Keratinocyte (primary cell): ENCODE data around the gene CXCL16. TPM values are rescaled to one million over a fixed set of nuclear protein-coding genes. Genes with fewer than 3 reads are reported as not detected.

Source experiments
- DNase-seq: peaks from one replicate; pipeline ENCODE4 v3.0.0-alpha.2; 2011; ENCODE audit warnings: low read depth, missing footprints, low spot score
- FAIRE-seq: peaks from 2 replicates; lab custom pipeline; 2011; peaks lifted over from hg19 to GRCh38; lab: Jason Lieb, UNC
- H2AFZ ChIP-seq: 2 replicates; pipeline ENCODE4 v1.6.0; 2012; ENCODE audit warnings: low read length, control low read depth, inconsistent platforms; ENCODE audit not compliant: control insufficient read depth
- H3K27ac ChIP-seq: 2 replicates; pipeline ENCODE4 v1.5.1; 2011; ENCODE audit warnings: low read length; ENCODE audit not compliant: control insufficient read depth, insufficient read depth
- H3K27me3 ChIP-seq: 3 replicates; pipeline ENCODE4 v1.6.0; 2011; ENCODE audit warnings: low read length; ENCODE audit not compliant: control insufficient read depth, insufficient read depth; ENCODE audit errors: extremely low read depth
- H3K36me3 ChIP-seq, 2 experiments: 2 replicates in 1 of 2; 3 replicates in 1 of 2; pipeline ENCODE4 v1.5.1; 2011; ENCODE audit warnings: low read length in 2 of 2, mild to moderate bottlenecking in 1 of 2; ENCODE audit not compliant: control insufficient read depth in 2 of 2, insufficient read depth in 2 of 2; ENCODE audit errors: extremely low read depth in 1 of 2
- H3K4me1 ChIP-seq: 3 replicates; pipeline ENCODE4 v1.5.1; 2011; ENCODE audit warnings: low read length; ENCODE audit not compliant: control insufficient read depth, insufficient read depth; ENCODE audit errors: extremely low read depth
- H3K4me2 ChIP-seq: 3 replicates; pipeline ENCODE4 v1.6.0; 2011; ENCODE audit warnings: low read depth, low read length; ENCODE audit not compliant: control insufficient read depth, insufficient read depth; ENCODE audit errors: extremely low read depth
- H3K4me3 ChIP-seq, 3 experiments: fragments of 200-600 bp in 1 of 3; sonication (generic) in 1 of 3; 2 replicates in 2 of 3; 3 replicates in 1 of 3; pipeline ENCODE4 v1.5.1; 2011 to 2016; ENCODE audit warnings: low read length in 3 of 3, mild to moderate bottlenecking in 3 of 3, control low read depth in 2 of 3, inconsistent platforms in 1 of 3, low read depth in 1 of 3, mixed read lengths in 1 of 3, mixed run types in 1 of 3, moderate library complexity in 1 of 3; ENCODE audit not compliant: control insufficient read depth in 2 of 3, insufficient read depth in 2 of 3; ENCODE audit errors: extremely low read depth in 1 of 3
- H3K79me2 ChIP-seq: 2 replicates; pipeline ENCODE4 v1.6.0; 2012; ENCODE audit warnings: low read length; ENCODE audit not compliant: control insufficient read depth, insufficient read depth
- H3K9ac ChIP-seq: 3 replicates; pipeline ENCODE4 v1.6.0; 2011; ENCODE audit warnings: low read length; ENCODE audit not compliant: control insufficient read depth, insufficient read depth; ENCODE audit errors: extremely low read depth
- H3K9me1 ChIP-seq: 3 replicates; pipeline ENCODE4 v1.6.0; 2011; ENCODE audit warnings: low read length; ENCODE audit not compliant: control insufficient read depth, insufficient read depth; ENCODE audit errors: extremely low read depth
- H3K9me3 ChIP-seq: 2 replicates; pipeline ENCODE4 v1.5.1; 2012; ENCODE audit warnings: low read depth, low read length; ENCODE audit not compliant: control insufficient read depth
- H4K20me1 ChIP-seq: 3 replicates; pipeline ENCODE4 v1.6.0; 2011; ENCODE audit warnings: low read length; ENCODE audit not compliant: control insufficient read depth, insufficient read depth; ENCODE audit errors: extremely low read depth
- EZH2 ChIP-seq: IDR thresholded peaks from one replicate; pipeline ENCODE4 v1.6.1; 2012; ENCODE audit warnings: inconsistent platforms, mild to moderate bottlenecking, low read length, moderate library complexity
- dilution Hi-C: fragments of 300-500 bp; cut with MboI; formaldehyde crosslinking; loops from one replicate; pipeline ENCODE4 v1.7.0; 2020; ENCODE audit warnings: low sequenced_read_pairs; ENCODE audit not compliant: extremely low pct_ligation_motif_present
- polyA plus RNA-seq, 5 experiments: library from polyadenylated mRNA; depleted of rRNA in 3 of 5; stranded (reverse) in 3 of 5; stranded (forward) in 1 of 5; unstranded in 1 of 5; fragments of >200 nt; gene quantifications; 1 replicate in 1 of 5; 2 replicates in 3 of 5; 3 replicates in 1 of 5; pipeline versions ENCODE4 v1.2.1 to v1.2.3, GENCODE V29; 2011 to 2012; ENCODE audit warnings: missing spikeins in 2 of 5, low read depth in 1 of 5, low replicate concordance in 1 of 5
- TF ChIP-seq, protein P1 (sequence below), 3 experiments: IDR thresholded peaks in 1 of 3; conservative IDR thresholded peaks in 1 of 3; optimal IDR thresholded peaks in 1 of 3; 2 replicates in 2 of 3; 3 replicates in 1 of 3; pipeline versions ENCODE3 to v1.5.1; 2011; ENCODE audit warnings: low read length in 3 of 3, mild to moderate bottlenecking in 3 of 3, moderate library complexity in 2 of 3, control low read depth in 1 of 3, inconsistent platforms in 1 of 3; ENCODE audit not compliant: insufficient read depth in 2 of 3; ENCODE audit errors: extremely low read depth in 1 of 3

CXCL16 gene
- polyA plus RNA-seq, 1 donor (not counting 4 experiments of a cell fraction or from before 2014, with no cell fraction given) = 12.8 TPM

DNA sequence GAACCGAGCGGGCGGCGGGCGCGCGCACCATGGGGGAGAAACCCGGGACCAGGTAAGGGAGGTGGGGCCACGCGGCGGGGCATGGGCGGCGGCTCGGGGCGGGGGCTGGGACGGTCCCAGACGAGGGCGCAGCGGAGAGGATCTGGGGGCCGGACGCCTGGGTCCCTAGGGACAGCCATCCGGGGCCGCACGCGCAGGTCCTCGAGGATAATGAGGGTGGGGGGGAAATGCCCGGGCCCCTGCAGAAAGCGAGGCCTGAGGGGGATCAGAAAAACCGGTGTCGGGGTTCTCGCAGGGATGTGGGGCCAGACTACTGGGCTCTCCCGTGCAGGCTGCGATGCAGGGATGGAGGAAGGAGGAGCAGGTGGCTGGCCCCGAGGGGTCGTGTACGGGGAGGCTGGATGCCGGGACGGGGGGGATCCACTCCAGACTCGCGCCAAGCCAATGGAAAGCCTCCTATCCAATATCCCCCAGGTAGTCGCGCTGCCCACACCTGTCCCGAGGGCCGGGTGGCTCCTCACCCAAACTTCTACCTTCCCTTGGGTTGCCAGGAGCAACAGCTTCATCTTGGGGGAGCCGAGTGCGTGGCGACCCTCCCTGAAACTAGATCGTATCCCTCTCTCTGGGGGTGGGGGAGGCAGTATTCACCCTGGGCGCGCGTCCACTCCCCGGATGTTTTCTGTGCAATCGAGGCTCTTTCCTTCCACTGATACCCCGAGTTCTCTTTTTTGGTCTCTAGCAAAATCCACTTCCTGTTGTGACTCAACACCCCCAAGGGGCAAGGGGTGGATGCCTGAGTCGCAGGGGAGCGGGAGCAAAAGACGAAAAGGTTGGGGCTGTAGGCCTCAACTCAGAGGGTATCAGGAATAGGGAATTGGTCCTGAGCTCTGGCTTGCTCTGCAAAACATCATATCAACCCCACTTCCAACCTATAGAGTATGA, 28.8 kb downstream of the CXCL16 start:
- Histone ChIP-seq H3K36me3 (no peaks in the 10 kb centered on the region), H3K27me3 (no peaks in the 10 kb centered on the region), H2AFZ (peak overlapping the region; percentile 39), H3K4me2 (peak overlapping the region; percentile 72), H4K20me1 (no peaks in the 10 kb centered on the region), H3K9me3 (no peaks in the 10 kb centered on the region), H3K9ac (peak overlapping the region; percentile 67), H3K4me3 (peak overlapping the region; percentile 58 to 78 (median 70)), H3K4me1 (peaks cover 9% of the 10 kb centered on the region), H3K79me2 (no peaks in the 10 kb centered on the region), H3K9me1 (no peaks in the 10 kb centered on the region), H3K27ac (no peak overlapping the region)
- DNase-seq = no peak
- dilution Hi-C loops = no loop called here
- TF ChIP-seq EZH2 = no peak
- FAIRE-seq = no peak

DNA sequence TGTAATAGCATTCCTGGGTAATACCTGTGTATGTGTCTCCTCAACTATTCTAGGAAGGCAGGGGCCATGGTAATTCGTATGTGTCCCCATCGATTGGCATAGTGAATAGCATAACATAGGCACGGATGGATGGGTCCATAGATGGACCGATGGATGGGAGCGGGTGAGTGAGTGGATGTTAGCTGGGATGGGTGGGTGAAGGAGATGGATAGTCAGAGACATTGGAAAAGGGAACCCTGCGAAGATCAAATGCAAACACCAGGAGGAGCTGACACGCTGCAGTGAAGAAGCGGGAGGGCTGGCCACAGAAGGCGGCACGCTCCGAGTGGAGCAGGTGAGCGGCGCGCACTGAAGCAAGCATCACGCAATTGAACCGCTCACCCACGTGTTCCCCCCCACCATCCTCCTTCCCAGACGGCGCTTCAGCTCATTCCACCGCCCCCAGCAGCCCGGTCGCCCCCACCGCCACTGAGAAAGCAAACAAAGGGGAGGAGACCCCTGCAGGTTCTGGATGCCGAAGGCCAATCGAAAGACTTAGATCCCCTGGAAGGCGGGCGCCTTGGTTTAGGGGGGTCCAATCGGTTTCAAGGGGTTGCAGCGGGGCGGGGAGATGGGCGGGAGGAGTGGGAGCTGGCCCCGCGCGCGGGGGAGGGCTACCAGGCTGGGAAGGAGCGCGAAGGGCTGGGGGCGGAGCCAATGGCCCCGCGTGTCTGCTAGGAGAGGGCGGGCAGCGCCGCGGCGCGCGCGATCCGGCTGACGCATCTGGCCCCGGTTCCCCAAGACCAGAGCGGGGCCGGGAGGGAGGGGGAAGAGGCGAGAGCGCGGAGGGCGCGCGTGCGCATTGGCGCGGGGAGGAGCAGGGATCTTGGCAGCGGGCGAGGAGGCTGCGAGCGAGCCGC, 29.7 kb downstream of the CXCL16 start, which contains the start of gene ARRB2:
Gene ARRB2 (plus strand): TSS at position 839 of the 899 bp plus-strand sequence. CDS start 90 bp downstream, outside the sequence.
- TF ChIP-seq, protein P1, sequence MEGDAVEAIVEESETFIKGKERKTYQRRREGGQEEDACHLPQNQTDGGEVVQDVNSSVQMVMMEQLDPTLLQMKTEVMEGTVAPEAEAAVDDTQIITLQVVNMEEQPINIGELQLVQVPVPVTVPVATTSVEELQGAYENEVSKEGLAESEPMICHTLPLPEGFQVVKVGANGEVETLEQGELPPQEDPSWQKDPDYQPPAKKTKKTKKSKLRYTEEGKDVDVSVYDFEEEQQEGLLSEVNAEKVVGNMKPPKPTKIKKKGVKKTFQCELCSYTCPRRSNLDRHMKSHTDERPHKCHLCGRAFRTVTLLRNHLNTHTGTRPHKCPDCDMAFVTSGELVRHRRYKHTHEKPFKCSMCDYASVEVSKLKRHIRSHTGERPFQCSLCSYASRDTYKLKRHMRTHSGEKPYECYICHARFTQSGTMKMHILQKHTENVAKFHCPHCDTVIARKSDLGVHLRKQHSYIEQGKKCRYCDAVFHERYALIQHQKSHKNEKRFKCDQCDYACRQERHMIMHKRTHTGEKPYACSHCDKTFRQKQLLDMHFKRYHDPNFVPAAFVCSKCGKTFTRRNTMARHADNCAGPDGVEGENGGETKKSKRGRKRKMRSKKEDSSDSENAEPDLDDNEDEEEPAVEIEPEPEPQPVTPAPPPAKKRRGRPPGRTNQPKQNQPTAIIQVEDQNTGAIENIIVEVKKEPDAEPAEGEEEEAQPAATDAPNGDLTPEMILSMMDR (optimal IDR thresholded peaks at IDR 0.05 in 1 of 3, IDR thresholded peaks at IDR 0.05 in 1 of 3, conservative IDR thresholded peaks at IDR 0.05 in 1 of 3; ENCODE audit: extremely low read depth in 1 of 3, insufficient read depth in 2 of 3, low read length in 3 of 3) = peak; percentile 71 to 79 (median 76)
- TF ChIP-seq EZH2 = no peak
- Histone ChIP-seq H3K27ac (peak within 1 kb of the TSS; percentile 27), H4K20me1 (no peaks in the 10 kb centered on the region), H3K4me1 (peaks cover 9% of the 10 kb centered on the region), H3K36me3 (no peaks in the 10 kb centered on the region), H3K4me2 (peak within 1 kb of the TSS; percentile 72), H3K9ac (peak within 1 kb of the TSS; percentile 67), H2AFZ (peak within 1 kb of the TSS; percentile 76), H3K9me3 (no peaks in the 10 kb centered on the region), H3K27me3 (no peaks in the 10 kb centered on the region), H3K79me2 (no peaks in the 10 kb centered on the region), H3K4me3 (peak within 1 kb of the TSS; percentile 58 to 78 (median 70)), H3K9me1 (no peaks in the 10 kb centered on the region)
- FAIRE-seq = peak; percentile 83
- dilution Hi-C loops = no loop called here
- peak; percentile 83 for DNase-seq
